Liver (tissue), 3 donors: Measurements from ENCODE around the gene ILDR1.

Experiments
- CTCF ChIP-seq: fragments of 150-350 bp; IDR thresholded peaks from 2 replicates; pipeline ENCODE4 v1.5.1; 2017; ENCODE audit warnings: improper control_type of control experiment, low read depth, low read length; ENCODE audit not compliant: missing input control
- GABPA ChIP-seq, 2 donors: IDR thresholded peaks in 1 of 2; conservative IDR thresholded peaks in 1 of 2; 2 replicates each; pipeline ENCODE4 v1.6.1; 2016; ENCODE audit warnings: antibody characterized with exemption in 2 of 2, mild to moderate bottlenecking in 1 of 2, moderate library complexity in 1 of 2
- REST ChIP-seq: IDR thresholded peaks from 2 replicates; pipeline ENCODE4 v1.6.1; 2016; ENCODE audit warnings: antibody characterized with exemption, mild to moderate bottlenecking
- SP1 ChIP-seq: IDR thresholded peaks from 2 replicates; pipeline ENCODE4 v1.6.1; 2018; ENCODE audit warnings: antibody characterized with exemption, mild to moderate bottlenecking
- donor health status: healthy.
- donor health status: healthy.

- no peak for TF ChIP-seq CTCF
- no peak for TF ChIP-seq REST
- TF ChIP-seq SP1, result no peak
- TF ChIP-seq GABPA (IDR thresholded peaks at IDR 0.05 in 1 of 2, conservative IDR thresholded peaks at IDR 0.05 in 1 of 2), result no peak
These were observed 78.6 kb downstream of the ILDR1 start for GRCh38 chr3:121943431-121943830.
